HepG2 (cell line): ENCODE data around the gene DOK4. TPM values are rescaled to one million over a fixed set of nuclear protein-coding genes. Genes with fewer than 3 reads are reported as not detected.

Source experiments
- CEBPG ChIP-seq: IDR thresholded peaks from 2 replicates; pipeline ENCODE4 v1.6.1; 2016
- FLYWCH1 ChIP-seq: sonication (generic); formaldehyde crosslinking; IDR thresholded peaks from 2 replicates; pipeline ENCODE4 v1.8.1; 2023; ENCODE audit warnings: mild to moderate bottlenecking, missing genetic modification reagents
- GABPB1 ChIP-seq: IDR thresholded peaks from 2 replicates; pipeline ENCODE4 v1.6.1; 2016; ENCODE audit warnings: mild to moderate bottlenecking, missing genetic modification reagents, moderate library complexity, missing compliant biosample characterization
- HOXD1 ChIP-seq: sonication (generic); formaldehyde crosslinking; IDR thresholded peaks from 2 replicates; pipeline ENCODE4 v1.5.0; 2020; ENCODE audit warnings: missing genetic modification reagents
- MEIS1 ChIP-seq: sonication (generic); formaldehyde crosslinking; IDR thresholded peaks from 2 replicates; pipeline ENCODE4 v1.9.0; 2021; ENCODE audit warnings: mild to moderate bottlenecking, missing genetic modification reagents, moderate library complexity, borderline replicate concordance
- MXD4 ChIP-seq: IDR thresholded peaks from 2 replicates; pipeline ENCODE4 v1.6.1; 2016; ENCODE audit warnings: mild to moderate bottlenecking, missing biosample characterization, missing genetic modification reagents
- NFATC3 ChIP-seq: sonication (generic); formaldehyde crosslinking; IDR thresholded peaks from 2 replicates; pipeline ENCODE4 v1.5.1; 2020; ENCODE audit warnings: mild to moderate bottlenecking, missing genetic modification reagents
- PRPF4 ChIP-seq: fragments of 200-400 bp; formaldehyde crosslinking; IDR thresholded peaks from 2 replicates; pipeline ENCODE4 v1.6.1; 2016; ENCODE audit warnings: low read length, low read depth; ENCODE audit not compliant: poor library complexity, severe bottlenecking
- RARA ChIP-seq: IDR thresholded peaks from 2 replicates; pipeline ENCODE4 v1.6.1; 2016; ENCODE audit warnings: missing genetic modification reagents, missing compliant biosample characterization
- SIN3B ChIP-seq: fragments of 150-350 bp; IDR thresholded peaks from 2 replicates; pipeline ENCODE4 v1.6.1; 2014; ENCODE audit warnings: low read length
- SMAD3 ChIP-seq: sonication (generic); formaldehyde crosslinking; IDR thresholded peaks from 2 replicates; pipeline ENCODE4 v1.4.0; 2020; ENCODE audit warnings: missing genetic modification reagents
- SP5 ChIP-seq: IDR thresholded peaks from 2 replicates; pipeline ENCODE4 v1.6.1; 2016; ENCODE audit warnings: low read depth, borderline replicate concordance
- TBL1XR1 ChIP-seq: fragments of 150-350 bp; IDR thresholded peaks from 2 replicates; pipeline ENCODE4 v1.6.1; 2014; ENCODE audit warnings: borderline replicate concordance, low read length; ENCODE audit not compliant: partially characterized antibody
- TMF1 ChIP-seq: sonication (generic); formaldehyde crosslinking; IDR thresholded peaks from 2 replicates; pipeline ENCODE4 v1.8.1; 2022; ENCODE audit warnings: low read depth, missing genetic modification reagents
- XRCC5 ChIP-seq: fragments of 200-400 bp; formaldehyde crosslinking; optimal IDR thresholded peaks from 2 replicates; pipeline ENCODE3; 2017; ENCODE audit warnings: mild to moderate bottlenecking, low read length
- ZBTB38 ChIP-seq: sonication (generic); formaldehyde crosslinking; IDR thresholded peaks from 2 replicates; pipeline ENCODE4 v1.5.1; 2020; ENCODE audit warnings: mild to moderate bottlenecking, missing genetic modification reagents
- ZFP90 ChIP-seq: sonication (generic); formaldehyde crosslinking; IDR thresholded peaks from 2 replicates; pipeline ENCODE4 v1.8.0; 2022; ENCODE audit warnings: missing genetic modification reagents, mild to moderate bottlenecking, inconsistent platforms, borderline replicate concordance
- ZKSCAN1 ChIP-seq: fragments of 150-350 bp; IDR thresholded peaks from 2 replicates; pipeline ENCODE4 v1.6.1; 2014; ENCODE audit warnings: low read length
- ZNF235 ChIP-seq: sonication (generic); formaldehyde crosslinking; IDR thresholded peaks from 2 replicates; pipeline ENCODE4 v1.8.1; 2023; ENCODE audit warnings: mild to moderate bottlenecking, missing genetic modification reagents, borderline replicate concordance
- ZNF713 ChIP-seq: sonication (generic); formaldehyde crosslinking; IDR thresholded peaks from 2 replicates; pipeline ENCODE4 v1.4.0; 2020; ENCODE audit warnings: mild to moderate bottlenecking, missing genetic modification reagents
- polyA plus RNA-seq, 8 experiments: library from polyadenylated mRNA; depleted of rRNA in 3 of 8; stranded (reverse) in 7 of 8; unstranded in 1 of 8; fragments of >200 nt; fragmentation: Illumina TruSeq in 4 of 8; extraction: Trizol in 4 of 8; gene quantifications; 2 replicates each; pipeline versions ENCODE4 v1.2.1 to v1.2.3, GENCODE V29; 2011 to 2016; ENCODE audit warnings: low read depth in 4 of 8, missing spikeins in 1 of 8, mixed read lengths in 1 of 8; ENCODE audit not compliant: insufficient read depth in 1 of 8
- total RNA-seq, 5 experiments: library from RNA; depleted of rRNA; stranded (reverse); fragments of >200 nt; fragmentation: Illumina TruSeq; extraction: Trizol; gene quantifications; 2 replicates each; pipeline ENCODE4 v1.2.3, GENCODE V29; 2016; ENCODE audit warnings: low read depth in 1 of 5
- TF ChIP-seq, protein P1 (sequence below): sonication (generic); formaldehyde crosslinking; IDR thresholded peaks from 2 replicates; pipeline ENCODE4 v1.8.0; 2022; ENCODE audit warnings: low read depth, missing genetic modification reagents
- TF ChIP-seq, protein P2 (sequence below): sonication (generic); formaldehyde crosslinking; IDR thresholded peaks from 2 replicates; pipeline ENCODE4 v1.4.0; 2020; ENCODE audit warnings: missing genetic modification reagents
- TF ChIP-seq, protein P3 (sequence below): IDR thresholded peaks from 2 replicates; pipeline ENCODE4 v1.6.1; 2012; ENCODE audit warnings: low read depth, low read length, improper control_type of control experiment
- TF ChIP-seq, protein P4 (sequence below): IDR thresholded peaks from 2 replicates; pipeline ENCODE4 v1.6.1; 2018; ENCODE audit warnings: missing genetic modification reagents, mild to moderate bottlenecking, missing compliant biosample characterization

Gene DOK4
- total and polyA plus RNA-seq, 2 of the 13 experiments (the other 11 are each of a cell fraction or from before 2014, with no cell fraction given): 52.7 to 70.0 TPM

DNA sequence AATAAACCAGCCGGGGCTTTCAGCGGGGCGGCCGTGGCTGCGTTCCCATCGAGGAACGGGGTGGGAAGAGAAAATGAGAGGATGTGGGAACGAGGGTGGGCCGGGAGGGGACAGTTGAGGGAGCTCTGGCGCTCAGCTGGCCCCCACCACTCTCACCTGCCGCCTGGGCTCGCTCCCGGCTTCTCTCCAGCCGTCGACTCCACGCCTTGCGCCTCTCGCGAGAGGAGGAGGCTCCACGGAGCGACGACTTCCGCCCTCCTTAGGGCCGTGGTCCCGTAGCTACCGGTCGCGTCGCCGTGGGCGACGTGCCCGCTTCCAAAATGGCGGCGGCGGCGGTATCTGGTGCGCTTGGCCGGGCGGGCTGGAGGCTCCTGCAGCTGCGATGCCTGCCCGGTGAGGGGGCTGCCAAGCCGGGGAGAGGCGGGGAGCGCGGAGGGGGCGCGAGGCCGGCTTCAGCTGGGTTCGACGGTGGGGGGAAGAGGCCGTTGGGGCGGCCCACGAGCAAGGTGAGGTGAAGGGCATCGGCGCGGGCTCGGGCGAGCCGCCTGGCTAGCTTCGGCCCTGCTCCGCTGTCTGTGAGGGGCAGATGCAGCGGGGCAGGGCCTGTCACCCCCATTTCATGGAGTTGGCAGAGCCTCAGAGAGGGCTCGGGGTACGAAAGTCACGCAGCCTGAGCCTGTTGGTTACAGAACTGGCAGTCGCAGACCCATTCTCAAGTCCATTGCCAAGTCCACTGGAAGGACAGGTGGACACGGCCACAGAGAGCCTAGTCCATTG lies 38.9 kb downstream of the DOK4 start, which contains the start of the genes CIAPIN1 and COQ9 (continued):
- TF ChIP-seq TMF1 (peak; percentile 84), ZKSCAN1 (no peak), SP5 (CRISPR knock-in tag) (peak; percentile 54; the same call in 1 of the 2 replicates), ZNF713 (CRISPR knock-in tag) (peak; percentile 36; the same call in 1 of the 2 replicates), GABPB1 (CRISPR knock-in tag) (peak; percentile 99), FLYWCH1 (no peak), SMAD3 (CRISPR knock-in tag) (no peak; the same call in 1 of the 2 replicates), RARA (CRISPR knock-in tag) (no peak), HOXD1 (CRISPR knock-in tag) (peak; percentile 82), CEBPG (CRISPR knock-in tag) (0 out of 2 replicates have a peak, but pooled peaks have one; percentile 17), ZBTB38 (peak; percentile 92; the same call in 1 of the 2 replicates), ZNF235 (CRISPR knock-in tag) (peak; percentile 98), PRPF4 (no peak), NFATC3 (CRISPR knock-in tag) (peak; percentile 75; the same call in 1 of the 2 replicates), SIN3B (peak; percentile 67), ZFP90 (CRISPR knock-in tag) (peak; percentile 85; the same call in 1 of the 2 replicates), XRCC5 (no peak), MEIS1 (CRISPR knock-in tag) (peak; percentile 98), TBL1XR1 (peak; percentile 63), MXD4 (CRISPR knock-in tag) (peak; percentile 96)
- TF ChIP-seq, protein P1, sequence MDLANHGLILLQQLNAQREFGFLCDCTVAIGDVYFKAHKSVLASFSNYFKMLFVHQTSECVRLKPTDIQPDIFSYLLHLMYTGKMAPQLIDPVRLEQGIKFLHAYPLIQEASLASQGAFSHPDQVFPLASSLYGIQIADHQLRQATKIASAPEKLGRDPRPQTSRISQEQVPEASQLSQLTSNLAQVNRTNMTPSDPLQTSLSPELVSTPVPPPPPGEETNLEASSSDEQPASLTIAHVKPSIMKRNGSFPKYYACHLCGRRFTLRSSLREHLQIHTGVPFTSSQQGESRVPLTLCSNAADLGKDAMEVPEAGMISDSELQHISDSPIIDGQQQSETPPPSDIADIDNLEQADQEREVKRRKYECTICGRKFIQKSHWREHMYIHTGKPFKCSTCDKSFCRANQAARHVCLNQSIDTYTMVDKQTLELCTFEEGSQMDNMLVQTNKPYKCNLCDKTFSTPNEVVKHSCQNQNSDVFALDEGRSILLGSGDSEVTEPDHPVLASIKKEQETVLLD (CRISPR knock-in tag): peak; percentile 91
- TF ChIP-seq, protein P2, sequence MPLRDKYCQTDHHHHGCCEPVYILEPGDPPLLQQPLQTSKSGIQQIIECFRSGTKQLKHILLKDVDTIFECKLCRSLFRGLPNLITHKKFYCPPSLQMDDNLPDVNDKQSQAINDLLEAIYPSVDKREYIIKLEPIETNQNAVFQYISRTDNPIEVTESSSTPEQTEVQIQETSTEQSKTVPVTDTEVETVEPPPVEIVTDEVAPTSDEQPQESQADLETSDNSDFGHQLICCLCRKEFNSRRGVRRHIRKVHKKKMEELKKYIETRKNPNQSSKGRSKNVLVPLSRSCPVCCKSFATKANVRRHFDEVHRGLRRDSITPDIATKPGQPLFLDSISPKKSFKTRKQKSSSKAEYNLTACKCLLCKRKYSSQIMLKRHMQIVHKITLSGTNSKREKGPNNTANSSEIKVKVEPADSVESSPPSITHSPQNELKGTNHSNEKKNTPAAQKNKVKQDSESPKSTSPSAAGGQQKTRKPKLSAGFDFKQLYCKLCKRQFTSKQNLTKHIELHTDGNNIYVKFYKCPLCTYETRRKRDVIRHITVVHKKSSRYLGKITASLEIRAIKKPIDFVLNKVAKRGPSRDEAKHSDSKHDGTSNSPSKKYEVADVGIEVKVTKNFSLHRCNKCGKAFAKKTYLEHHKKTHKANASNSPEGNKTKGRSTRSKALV (CRISPR knock-in tag): no peak; the same call in 1 of the 2 replicates
- TF ChIP-seq, protein P3, sequence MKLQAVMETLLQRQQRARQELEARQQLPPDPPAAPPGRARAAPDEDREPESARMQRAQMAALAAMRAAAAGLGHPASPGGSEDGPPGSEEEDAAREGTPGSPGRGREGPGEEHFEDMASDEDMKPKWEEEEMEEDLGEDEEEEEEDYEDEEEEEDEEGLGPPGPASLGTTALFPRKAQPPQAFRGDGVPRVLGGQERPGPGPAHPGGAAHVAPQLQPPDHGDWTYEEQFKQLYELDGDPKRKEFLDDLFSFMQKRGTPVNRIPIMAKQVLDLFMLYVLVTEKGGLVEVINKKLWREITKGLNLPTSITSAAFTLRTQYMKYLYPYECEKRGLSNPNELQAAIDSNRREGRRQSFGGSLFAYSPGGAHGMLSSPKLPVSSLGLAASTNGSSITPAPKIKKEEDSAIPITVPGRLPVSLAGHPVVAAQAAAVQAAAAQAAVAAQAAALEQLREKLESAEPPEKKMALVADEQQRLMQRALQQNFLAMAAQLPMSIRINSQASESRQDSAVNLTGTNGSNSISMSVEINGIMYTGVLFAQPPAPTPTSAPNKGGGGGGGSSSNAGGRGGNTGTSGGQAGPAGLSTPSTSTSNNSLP: no peak
- TF ChIP-seq, protein P4, sequence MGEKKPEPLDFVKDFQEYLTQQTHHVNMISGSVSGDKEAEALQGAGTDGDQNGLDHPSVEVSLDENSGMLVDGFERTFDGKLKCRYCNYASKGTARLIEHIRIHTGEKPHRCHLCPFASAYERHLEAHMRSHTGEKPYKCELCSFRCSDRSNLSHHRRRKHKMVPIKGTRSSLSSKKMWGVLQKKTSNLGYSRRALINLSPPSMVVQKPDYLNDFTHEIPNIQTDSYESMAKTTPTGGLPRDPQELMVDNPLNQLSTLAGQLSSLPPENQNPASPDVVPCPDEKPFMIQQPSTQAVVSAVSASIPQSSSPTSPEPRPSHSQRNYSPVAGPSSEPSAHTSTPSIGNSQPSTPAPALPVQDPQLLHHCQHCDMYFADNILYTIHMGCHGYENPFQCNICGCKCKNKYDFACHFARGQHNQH (CRISPR knock-in tag): peak; percentile 96
